Measurements from ENCODE around the gene NEK3.

GRCh38 chr13:52161181-52161646, 1.8 kb upstream of the NEK3 start:
- TF ChIP-seq EZH2 (IDR thresholded peaks at IDR 0.05; ENCODE audit: insufficient read depth, poor library complexity, severe bottlenecking) (no peak), EZH2phosphoT487 (IDR thresholded peaks at IDR 0.05; ENCODE audit: insufficient read depth, low read depth) (no peak)
